Keratinocyte (primary cell): ENCODE data around the gene GRB10.

Experiments
- CTCF ChIP-seq, 3 experiments: IDR thresholded peaks in 1 of 3; conservative IDR thresholded peaks in 1 of 3; optimal IDR thresholded peaks in 1 of 3; 2 replicates in 2 of 3; 3 replicates in 1 of 3; pipeline versions ENCODE3 to v1.5.1; 2011; ENCODE audit warnings: low read length in 3 of 3, mild to moderate bottlenecking in 3 of 3, moderate library complexity in 2 of 3, control low read depth in 1 of 3, inconsistent platforms in 1 of 3; ENCODE audit not compliant: insufficient read depth in 2 of 3; ENCODE audit errors: extremely low read depth in 1 of 3
- EZH2 ChIP-seq: IDR thresholded peaks from one replicate; pipeline ENCODE4 v1.6.1; 2012; ENCODE audit warnings: inconsistent platforms, mild to moderate bottlenecking, low read length, moderate library complexity

GRCh38 chr7:50631639-50632038, 151.1 kb downstream of the GRB10 start:
- TF ChIP-seq EZH2 (no peak), CTCF (optimal IDR thresholded peaks at IDR 0.05 in 1 of 3, IDR thresholded peaks at IDR 0.05 in 1 of 3, conservative IDR thresholded peaks at IDR 0.05 in 1 of 3; ENCODE audit: extremely low read depth in 1 of 3, insufficient read depth in 2 of 3, low read length in 3 of 3) (no peak)
